HCT116 (cell line): ENCODE results near the gene ZNF384.

Source experiments
- EGR1 ChIP-seq: IDR thresholded peaks from 2 replicates; pipeline ENCODE4 v1.6.1; 2012; ENCODE audit warnings: low read depth
- REST ChIP-seq: IDR thresholded peaks from 2 replicates; pipeline ENCODE4 v1.6.1; 2012; ENCODE audit warnings: low read depth
- TF ChIP-seq, protein P1 (sequence below), 3 experiments: fragments of 200-600 bp in 1 of 3; sonication (generic) in 1 of 3; IDR thresholded peaks in 2 of 3; conservative IDR thresholded peaks in 1 of 3; 2 replicates each; pipeline ENCODE4 v1.5.1; 2012 to 2017; ENCODE audit warnings: low read depth in 2 of 3, low read length in 2 of 3, antibody characterized with exemption in 1 of 3, borderline replicate concordance in 1 of 3, control low read depth in 1 of 3, mild to moderate bottlenecking in 1 of 3, mixed read lengths in 1 of 3, mixed run types in 1 of 3, moderate library complexity in 1 of 3; ENCODE audit not compliant: insufficient read depth in 1 of 3

- TF ChIP-seq, protein P1, sequence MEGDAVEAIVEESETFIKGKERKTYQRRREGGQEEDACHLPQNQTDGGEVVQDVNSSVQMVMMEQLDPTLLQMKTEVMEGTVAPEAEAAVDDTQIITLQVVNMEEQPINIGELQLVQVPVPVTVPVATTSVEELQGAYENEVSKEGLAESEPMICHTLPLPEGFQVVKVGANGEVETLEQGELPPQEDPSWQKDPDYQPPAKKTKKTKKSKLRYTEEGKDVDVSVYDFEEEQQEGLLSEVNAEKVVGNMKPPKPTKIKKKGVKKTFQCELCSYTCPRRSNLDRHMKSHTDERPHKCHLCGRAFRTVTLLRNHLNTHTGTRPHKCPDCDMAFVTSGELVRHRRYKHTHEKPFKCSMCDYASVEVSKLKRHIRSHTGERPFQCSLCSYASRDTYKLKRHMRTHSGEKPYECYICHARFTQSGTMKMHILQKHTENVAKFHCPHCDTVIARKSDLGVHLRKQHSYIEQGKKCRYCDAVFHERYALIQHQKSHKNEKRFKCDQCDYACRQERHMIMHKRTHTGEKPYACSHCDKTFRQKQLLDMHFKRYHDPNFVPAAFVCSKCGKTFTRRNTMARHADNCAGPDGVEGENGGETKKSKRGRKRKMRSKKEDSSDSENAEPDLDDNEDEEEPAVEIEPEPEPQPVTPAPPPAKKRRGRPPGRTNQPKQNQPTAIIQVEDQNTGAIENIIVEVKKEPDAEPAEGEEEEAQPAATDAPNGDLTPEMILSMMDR (IDR thresholded peaks at IDR 0.05 in 2 of 3, conservative IDR thresholded peaks at IDR 0.05 in 1 of 3; ENCODE audit: borderline replicate concordance in 1 of 3, insufficient read depth in 1 of 3, low read depth in 2 of 3, low read length in 2 of 3): no peak
- TF ChIP-seq REST: no peak
- no peak for TF ChIP-seq EGR1
Observed at GRCh38 chr12:6725350-6725749, 36.2 kb upstream of the ZNF384 start.
